ENCODE measurements around the gene DCTN4.

DNA sequence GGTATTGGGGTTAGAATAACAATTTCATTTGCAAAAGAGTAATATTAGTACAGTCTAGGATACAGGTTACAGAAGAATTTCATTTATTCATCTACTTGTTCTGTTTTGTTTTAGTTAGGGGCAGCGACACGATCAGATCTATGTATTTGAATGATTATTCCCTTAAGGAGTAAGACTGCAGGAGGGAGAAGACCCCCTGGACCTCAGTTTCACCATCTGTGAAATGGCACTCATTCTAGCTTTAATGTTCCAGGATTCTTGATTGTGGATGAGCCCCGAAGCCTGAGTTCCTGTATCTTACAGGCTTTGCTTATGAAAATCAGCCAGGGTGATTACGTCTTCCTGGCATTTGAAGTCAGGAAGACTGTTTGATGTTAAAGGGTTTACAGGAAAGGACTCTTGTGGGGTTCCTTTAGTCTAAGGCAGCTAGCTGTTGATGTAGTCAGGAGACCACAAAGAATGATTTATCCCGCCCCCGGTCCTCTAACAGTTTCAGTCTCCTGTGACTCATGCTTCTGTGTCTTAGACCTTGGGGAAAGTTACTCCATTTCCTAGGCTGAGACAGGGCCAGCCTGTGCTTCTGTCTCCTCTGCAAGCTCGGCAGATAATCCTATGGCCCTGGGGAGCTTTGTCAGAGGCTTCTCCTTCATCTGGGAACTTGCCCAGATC lies 31.3 kb upstream of the DCTN4 start:
- TF ChIP-seq GATA2 (IDR thresholded peaks at IDR 0.05; ENCODE audit: low read depth, low read length) = no peak
- no peak for TF ChIP-seq GATA3 (IDR thresholded peaks at IDR 0.05; ENCODE audit: low read depth, low read length)

Measured in SH-SY5Y (cell line).